NCI-H345 treated with DMSO at 0.1 percent for 48 hours (cell line): ENCODE results near the gene PLXND1.
"Not testable (repeated sequence)": the region's sequence is repeated elsewhere in the genome, so short reads cannot be mapped to it uniquely, and the experiment has no call there.

Experiments
- DNase-seq: peaks from one replicate; lab custom pipeline; 2025; ENCODE audit not compliant: unreplicated experiment; lab: John Stamatoyannopoulos, UW

PLXND1 gene

GRCh38 chr3:129552287-129553050 is 54.0 kb downstream of the PLXND1 start:
- DNase-seq: no peak

GRCh38 chr3:129549805-129550204 is 56.7 kb downstream of the PLXND1 start:
- no peak for DNase-seq

- no peak for DNase-seq
Observed at GRCh38 chr3:129549006-129549800, 57.3 kb downstream of the PLXND1 start.

- no peak for DNase-seq
Observed at GRCh38 chr3:129548104-129548965, 58.1 kb downstream of the PLXND1 start.

GRCh38 chr3:129547241-129547640 is 59.2 kb downstream of the PLXND1 start:
- no peak for DNase-seq

GRCh38 chr3:129545951-129546350 is 60.5 kb downstream of the PLXND1 start:
- not testable (repeated sequence) for DNase-seq

- no peak for DNase-seq
Observed at GRCh38 chr3:129543999-129544398, 62.5 kb downstream of the PLXND1 start.

GRCh38 chr3:129543156-129543790 is 63.2 kb downstream of the PLXND1 start, which contains the start of gene H1-8:
Gene H1-8, plus strand, starts transcription at chr3:129543175. Its CDS starts 44 bp downstream, at chr3:129543219.
- DNase-seq: no peak

- no peak for DNase-seq
Observed at GRCh38 chr3:129542747-129543146, 63.7 kb downstream of the PLXND1 start.

- DNase-seq: no peak
Observed at GRCh38 chr3:129540776-129541516, 65.5 kb downstream of the PLXND1 start.

GRCh38 chr3:129539206-129539605 is 67.3 kb downstream of the PLXND1 start:
- DNase-seq: no peak

- DNase-seq: no peak
Observed at GRCh38 chr3:129536804-129537203, 69.7 kb downstream of the PLXND1 start.

- DNase-seq: no peak
Observed at GRCh38 chr3:129536374-129536667, 70.2 kb downstream of the PLXND1 start.

GRCh38 chr3:129535075-129535474 is 71.4 kb downstream of the PLXND1 start:
- no peak for DNase-seq

GRCh38 chr3:129534428-129535027 is 71.9 kb downstream of the PLXND1 start:
- DNase-seq: no peak

- no peak for DNase-seq
Observed at GRCh38 chr3:129533406-129533805, 73.1 kb downstream of the PLXND1 start.

- no peak for DNase-seq
Observed at GRCh38 chr3:129532261-129532660, 74.2 kb downstream of the PLXND1 start.

GRCh38 chr3:129531699-129532098 is 74.8 kb downstream of the PLXND1 start:
- no peak for DNase-seq

- no peak for DNase-seq
Observed at GRCh38 chr3:129530821-129531220, 75.7 kb downstream of the PLXND1 start.

- DNase-seq: no peak
Observed at GRCh38 chr3:129530251-129530791, 76.2 kb downstream of the PLXND1 start.
